GM21528 (cell line): ENCODE results near the gene CPD.

Experiments used
- ATAC-seq: cut with Tn5 transposase; IDR thresholded peaks from one replicate; pipeline ENCODE4 v1.9.1; 2021; ENCODE audit warnings: mild to moderate bottlenecking, moderate library complexity; ENCODE audit not compliant: unreplicated experiment, low FRiP score

The CPD gene

GRCh38 chr17:30483159-30483558 lies 104.4 kb downstream of the CPD start:
- ATAC-seq = no peak

GRCh38 chr17:30493780-30494179 lies 115.1 kb downstream of the CPD start:
- no peak for ATAC-seq

DNA sequence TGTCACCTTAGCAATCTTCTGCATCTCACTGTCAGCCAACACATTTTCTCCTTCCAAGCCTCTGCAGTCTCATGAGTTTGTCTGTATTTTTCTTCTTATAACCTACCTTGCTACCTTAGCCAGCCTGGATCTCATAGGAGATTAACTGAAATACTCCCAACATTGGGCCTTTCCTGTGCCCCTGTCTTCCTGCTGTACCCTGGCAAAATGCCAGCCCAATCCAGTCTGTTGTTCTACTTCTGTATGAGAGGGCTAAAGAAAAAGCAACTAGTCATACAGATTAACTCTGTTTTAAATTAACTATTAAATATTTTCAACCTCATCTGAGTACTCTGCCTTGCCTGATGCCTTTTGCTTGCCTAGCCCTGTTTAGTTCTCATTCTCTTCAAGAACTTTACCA lies 116.9 kb downstream of the CPD start:
- ATAC-seq = no peak

- ATAC-seq = no peak
These were observed 124.8 kb downstream of the CPD start for GRCh38 chr17:30503558-30503957.

DNA sequence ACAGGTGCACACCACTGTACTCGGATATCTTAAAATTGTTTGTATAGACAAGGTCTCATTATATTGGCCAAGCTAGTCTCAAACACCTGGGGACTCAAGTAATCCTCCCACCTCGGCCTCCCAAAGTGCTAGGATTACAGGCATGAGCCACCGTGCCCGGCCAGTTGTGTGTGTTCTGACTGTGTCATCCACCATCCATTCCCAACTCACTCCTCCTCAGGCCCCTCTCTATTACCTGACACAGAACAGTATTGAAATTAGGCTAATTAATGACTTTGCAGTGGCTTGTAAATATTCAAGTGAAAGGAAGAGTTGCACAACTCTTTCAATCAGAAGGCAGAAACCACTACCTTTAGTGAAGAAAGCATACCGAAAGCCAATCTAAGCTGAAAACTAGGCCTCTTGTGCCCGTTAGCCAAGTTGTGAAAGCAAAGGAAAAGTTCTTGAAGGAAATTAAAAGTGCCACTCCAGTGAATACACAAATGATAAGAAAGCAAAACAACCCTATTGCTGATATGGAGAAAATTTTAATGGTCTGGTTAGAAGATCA lies 127.2 kb downstream of the CPD start:
- ATAC-seq = no peak

GRCh38 chr17:30506481-30506880 lies 127.8 kb downstream of the CPD start:
- no peak for ATAC-seq

GRCh38 chr17:30513346-30513745 lies 134.6 kb downstream of the CPD start:
- no peak for ATAC-seq

DNA sequence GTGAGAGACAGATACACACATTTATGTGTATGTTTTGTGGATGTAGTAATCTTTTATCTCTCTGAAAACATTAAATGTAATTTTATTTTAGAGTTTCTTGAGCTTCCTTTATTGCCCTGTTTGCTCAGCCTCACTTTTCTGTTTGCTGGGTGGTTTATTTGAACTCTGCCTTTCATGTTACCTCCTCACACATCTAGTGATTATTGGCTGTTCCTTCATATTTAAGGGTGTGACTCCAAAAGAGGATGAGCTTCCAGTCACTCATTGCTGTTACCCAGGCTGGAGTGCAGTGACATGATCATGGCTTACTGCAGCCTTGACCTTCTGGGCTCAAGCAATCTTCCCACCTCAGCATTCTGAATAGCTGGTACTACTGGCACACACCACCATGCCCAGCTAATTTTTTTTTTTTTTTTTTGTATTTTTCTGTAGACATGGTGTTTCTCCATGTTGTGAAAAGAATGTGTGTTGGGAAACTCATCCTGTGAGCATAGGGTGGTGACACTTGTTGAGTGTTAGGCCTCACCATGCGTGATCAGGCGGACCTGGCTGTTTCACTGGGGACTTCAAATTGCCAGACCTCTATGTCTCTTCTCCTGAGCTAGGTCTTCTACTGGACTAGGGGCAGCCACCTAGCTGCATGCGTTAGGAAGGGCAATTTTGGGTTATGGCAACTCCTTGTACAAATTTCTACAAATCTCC lies 136.3 kb downstream of the CPD start:
- ATAC-seq = no peak

- ATAC-seq = no peak
These were observed 139.1 kb downstream of the CPD start for GRCh38 chr17:30517786-30518185.

DNA sequence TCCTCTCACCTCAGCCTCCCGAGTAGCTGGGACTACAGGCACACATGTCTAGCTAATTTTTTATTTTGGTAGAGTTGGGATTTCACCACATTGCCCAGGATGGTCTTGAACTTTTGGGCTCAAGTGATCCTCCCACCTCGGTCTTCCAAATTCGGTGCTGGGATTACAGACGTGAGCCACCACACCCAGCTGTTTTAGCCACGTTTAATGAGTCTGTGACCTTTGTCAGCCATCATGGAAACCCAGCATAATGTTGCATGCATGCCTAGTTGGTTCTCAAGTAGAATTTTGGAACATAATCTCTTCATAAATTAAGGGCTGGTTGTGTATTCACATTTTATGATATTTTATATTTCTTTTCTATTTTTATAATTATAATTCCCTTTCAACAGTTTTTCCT lies 140.4 kb downstream of the CPD start:
- no peak for ATAC-seq
